ENCODE measurements around the gene ATP5ME. TPM values are rescaled to one million over a fixed set of nuclear protein-coding genes. Genes with fewer than 3 reads are reported as not detected.
"Not testable (repeated sequence)": the region's sequence is repeated elsewhere in the genome, so short reads cannot be mapped to it uniquely, and the experiment has no call there.

The ATP5ME gene
- total RNA-seq, 4 donors from 2014 or later, result 74.5 to 126 (median 103) TPM

DNA sequence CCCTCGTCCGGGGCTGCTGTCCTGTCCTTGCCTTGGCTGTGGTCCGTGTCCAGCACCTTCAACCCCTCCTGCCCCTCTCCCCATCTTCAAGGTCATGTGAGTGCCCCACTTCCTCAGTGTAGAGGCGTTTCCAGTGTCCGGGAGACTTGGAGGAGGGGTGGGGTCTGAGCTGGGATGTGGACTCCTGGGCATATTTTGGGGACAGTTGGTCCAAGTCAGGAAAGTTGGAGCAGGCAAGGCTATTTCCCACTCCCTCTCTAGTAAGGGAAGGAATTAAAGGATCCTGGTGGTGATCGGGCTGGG lies 34.5 kb upstream of the ATP5ME start:
- Histone ChIP-seq H3K27me3 (no peaks in the 10 kb centered on the region), H3K4me3 (peak overlapping the region in 1 of 4 donors; percentile 6), H3K4me1 (peaks cover 25 to 60% (median 29%) of the 10 kb centered on the region in 3 donors), H3K36me3 (peaks cover 0 to 14% (median 0%) of the 10 kb centered on the region in 3 donors), H3K27ac (no peak overlapping the region), H3K9me3 (no peaks in the 10 kb centered on the region)
- 92 to 100% methylated on average over 1 to 4 of the region's 6 CpGs for WGBS, 2 donors
- intact Hi-C loops (cut with DNase I), result no loop called here
- DNase-seq, result no peak
- TF ChIP-seq, protein P1, sequence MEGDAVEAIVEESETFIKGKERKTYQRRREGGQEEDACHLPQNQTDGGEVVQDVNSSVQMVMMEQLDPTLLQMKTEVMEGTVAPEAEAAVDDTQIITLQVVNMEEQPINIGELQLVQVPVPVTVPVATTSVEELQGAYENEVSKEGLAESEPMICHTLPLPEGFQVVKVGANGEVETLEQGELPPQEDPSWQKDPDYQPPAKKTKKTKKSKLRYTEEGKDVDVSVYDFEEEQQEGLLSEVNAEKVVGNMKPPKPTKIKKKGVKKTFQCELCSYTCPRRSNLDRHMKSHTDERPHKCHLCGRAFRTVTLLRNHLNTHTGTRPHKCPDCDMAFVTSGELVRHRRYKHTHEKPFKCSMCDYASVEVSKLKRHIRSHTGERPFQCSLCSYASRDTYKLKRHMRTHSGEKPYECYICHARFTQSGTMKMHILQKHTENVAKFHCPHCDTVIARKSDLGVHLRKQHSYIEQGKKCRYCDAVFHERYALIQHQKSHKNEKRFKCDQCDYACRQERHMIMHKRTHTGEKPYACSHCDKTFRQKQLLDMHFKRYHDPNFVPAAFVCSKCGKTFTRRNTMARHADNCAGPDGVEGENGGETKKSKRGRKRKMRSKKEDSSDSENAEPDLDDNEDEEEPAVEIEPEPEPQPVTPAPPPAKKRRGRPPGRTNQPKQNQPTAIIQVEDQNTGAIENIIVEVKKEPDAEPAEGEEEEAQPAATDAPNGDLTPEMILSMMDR (IDR thresholded peaks at IDR 0.05), result no peak
- no peak for TF ChIP-seq POLR2A (IDR thresholded peaks at IDR 0.05)

DNA sequence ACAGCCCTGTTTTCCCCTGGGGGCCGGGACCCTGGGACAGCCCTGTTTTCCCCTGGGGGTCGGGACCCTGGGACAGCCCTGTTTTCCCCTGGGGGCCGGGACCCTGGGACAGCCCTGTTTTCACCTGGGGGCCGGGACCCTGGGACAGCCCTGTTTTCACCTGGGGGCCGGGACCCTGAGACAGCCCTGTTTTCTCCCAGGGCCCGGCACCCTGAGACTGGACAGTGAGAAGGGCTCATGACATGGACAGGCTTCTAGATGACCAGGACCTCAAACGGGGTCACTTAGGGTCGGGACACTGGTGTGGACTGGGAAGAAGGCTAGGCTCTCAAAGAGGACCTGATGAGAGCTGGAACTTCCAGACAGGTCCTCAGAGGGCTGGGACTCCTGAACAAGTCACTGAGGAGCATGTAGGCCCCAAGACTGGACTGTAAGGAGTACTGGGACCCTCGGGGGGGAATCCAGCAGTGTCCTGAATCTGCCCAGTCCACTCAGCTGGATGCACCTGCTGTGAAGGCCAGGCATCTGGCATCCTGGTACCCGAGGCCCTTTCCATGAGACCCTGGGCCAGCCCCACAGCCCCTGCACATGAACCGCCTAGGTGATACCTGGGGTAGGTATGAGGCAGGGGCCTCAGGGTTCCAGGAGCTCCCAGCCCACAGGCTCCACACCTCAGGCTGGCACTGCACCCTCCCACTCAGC lies 34.0 kb upstream of the ATP5ME start:
- H3K27ac ChIP-seq, result peak overlapping the region in 1 of 4 donors; percentile 95
- peaks cover 25 to 60% (median 29%) of the 10 kb centered on the region in 3 donors for H3K4me1 ChIP-seq
- H3K27me3 ChIP-seq, result no peaks in the 10 kb centered on the region
- peaks cover 0 to 14% (median 0%) of the 10 kb centered on the region in 3 donors for H3K36me3 ChIP-seq
- peak overlapping the region in 1 of 4 donors; percentile 6 for H3K4me3 ChIP-seq
- intact Hi-C loops (cut with DNase I), result no loop called here
- no peaks in the 10 kb centered on the region for H3K9me3 ChIP-seq
- no peak for TF ChIP-seq POLR2A (IDR thresholded peaks at IDR 0.05)
- TF ChIP-seq, protein P1 (IDR thresholded peaks at IDR 0.05), result no peak
- DNase-seq, result no peak
- 90 to 100% methylated on average over 2 of the region's 11 CpGs for WGBS, 2 donors

DNA sequence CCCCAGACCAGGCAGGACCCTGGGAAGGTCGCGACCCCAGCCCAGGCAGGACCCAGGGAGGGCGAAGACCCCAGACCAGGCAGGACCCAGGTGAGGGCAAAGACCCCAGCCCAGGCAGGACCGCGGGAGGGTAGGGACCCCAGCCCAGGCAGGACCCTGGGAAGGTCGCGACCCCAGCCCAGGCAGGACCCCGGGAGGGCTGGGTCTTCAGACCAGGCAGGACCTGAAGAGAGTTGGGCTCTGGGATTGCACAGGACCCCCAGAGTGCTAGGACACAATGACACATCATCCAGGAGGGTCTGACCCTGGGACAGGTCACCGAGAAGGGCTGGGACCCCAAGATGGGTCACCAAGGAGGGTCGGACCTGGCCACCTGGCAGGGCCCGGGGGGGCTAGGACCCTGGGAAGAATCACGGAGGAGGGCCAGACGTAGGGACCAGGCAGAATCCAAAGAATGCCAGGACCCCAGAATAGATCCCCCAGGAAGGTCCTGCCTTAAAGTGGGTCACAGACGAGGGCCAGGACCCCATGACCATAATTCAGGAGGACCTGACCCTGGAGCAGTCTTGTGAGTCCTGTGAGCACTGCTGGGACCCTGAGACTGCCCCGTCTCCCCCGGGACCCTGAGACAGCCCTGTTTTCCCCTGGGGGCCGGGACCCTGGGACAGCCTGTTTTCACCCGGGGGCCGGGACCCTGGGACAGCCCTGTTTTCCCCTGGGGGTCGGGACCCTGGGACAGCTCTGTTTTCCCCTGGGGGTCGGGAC lies 32.9 kb upstream of the ATP5ME start:
- Histone ChIP-seq H3K36me3 (peaks cover 0 to 14% (median 0%) of the 10 kb centered on the region in 3 donors), H3K4me1 (peaks cover 25 to 60% (median 29%) of the 10 kb centered on the region in 3 donors), H3K27me3 (no peaks in the 10 kb centered on the region), H3K27ac (peak overlapping the region in 3 of 4 donors; percentile 88 to 95 (median 95)), H3K9me3 (no peaks in the 10 kb centered on the region), H3K4me3 (peak overlapping the region; percentile 83 to 100 (median 97))
- intact Hi-C loops (cut with DNase I), result no loop called here
- TF ChIP-seq, protein P1 (IDR thresholded peaks at IDR 0.05), result no peak
- TF ChIP-seq POLR2A (IDR thresholded peaks at IDR 0.05), result no peak
- 32 to 55% methylated on average over 9 of the region's 21 CpGs for WGBS, 2 donors
- DNase-seq, result no peak

DNA sequence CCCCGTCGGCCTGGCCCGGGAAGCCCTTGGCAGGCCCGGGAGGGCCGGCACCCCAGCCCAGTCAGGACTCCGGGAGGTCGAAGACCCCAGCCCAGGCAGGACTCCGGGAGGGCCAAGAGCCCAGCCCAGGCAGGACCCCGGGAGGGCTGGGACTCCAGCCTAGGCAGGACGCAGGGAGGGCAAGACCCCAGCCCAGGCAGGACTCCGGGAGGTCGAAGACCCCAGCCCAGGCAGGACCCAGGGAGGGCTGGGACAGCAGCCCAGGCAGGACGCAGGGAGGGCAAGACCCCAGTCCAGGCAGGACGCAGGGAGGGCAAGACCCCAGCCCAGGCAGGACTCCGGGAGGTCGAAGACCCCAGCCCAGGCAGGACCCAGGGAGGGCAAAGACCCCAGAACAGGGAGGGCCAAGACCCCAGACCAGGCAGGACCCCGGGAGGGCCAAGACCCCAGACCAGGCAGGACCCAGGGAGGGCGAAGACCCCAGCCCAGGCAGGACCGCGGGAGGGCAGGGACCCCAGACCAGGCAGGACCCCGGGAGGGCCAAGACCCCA lies 32.1 kb upstream of the ATP5ME start:
- intact Hi-C loops (cut with DNase I); H3K9me3 ChIP-seq; DNase-seq; H3K27me3 ChIP-seq: not testable (repeated sequence)
- Histone ChIP-seq H3K4me3 (peak overlapping the region; percentile 83 to 100 (median 97)), H3K4me1 (peaks cover 25 to 60% (median 29%) of the 10 kb centered on the region in 3 donors), H3K36me3 (peaks cover 0 to 14% (median 0%) of the 10 kb centered on the region in 3 donors), H3K27ac (peak overlapping the region; percentile 88 to 95 (median 94))
- WGBS, 2 donors, result 8% methylated on average over 6 of the region's 21 CpGs; no CpG with 5 or more reads in 1 of the 2 donors

DNA sequence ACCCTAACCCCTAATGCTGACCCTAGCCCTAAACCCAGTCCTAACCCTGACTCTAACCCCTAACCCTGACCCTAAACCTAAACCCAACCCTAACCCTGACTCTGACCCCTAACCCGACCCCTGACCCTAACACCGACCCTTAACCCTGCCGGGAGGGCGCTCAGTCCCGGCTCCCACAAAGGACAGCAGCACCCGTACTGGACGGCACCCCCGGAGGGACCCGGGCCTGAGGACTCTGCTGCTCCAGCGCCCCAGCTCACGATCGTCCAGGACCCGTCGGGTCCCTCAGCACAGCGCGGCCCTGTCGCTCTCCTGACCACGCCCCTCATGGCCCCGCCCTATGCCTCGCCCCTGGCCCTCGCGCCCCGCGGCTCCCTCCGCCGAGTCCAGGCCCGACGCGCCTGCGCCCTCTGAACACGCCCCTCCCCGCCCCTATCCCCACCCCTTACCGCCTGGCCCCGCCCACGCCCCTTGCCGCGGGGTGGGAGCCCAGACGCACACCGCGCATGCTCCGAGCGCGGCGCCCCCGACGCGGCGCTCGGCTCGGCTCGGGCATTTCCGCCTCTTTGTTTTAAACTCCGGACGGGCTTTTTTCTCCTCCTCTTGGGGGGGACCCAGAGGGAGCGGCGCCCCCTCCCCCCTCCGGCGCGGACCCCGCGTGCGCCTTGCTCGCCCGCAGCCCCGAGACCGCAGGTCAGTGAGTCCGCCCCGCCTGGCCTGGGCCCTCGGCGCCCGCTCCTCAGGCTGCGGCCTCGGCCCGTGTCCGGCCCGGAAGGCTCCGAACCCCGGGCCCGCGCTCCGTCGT lies 31.4 kb upstream of the ATP5ME start, which contains the start of gene PCGF3:
PCGF3 (plus strand) TSS at position 555 of the 805 bp plus-strand sequence. CDS start 27,849 bp downstream, outside the sequence.
- peak; percentile 76 for DNase-seq
- H3K4me1 ChIP-seq, result peaks cover 25 to 54% (median 29%) of the 10 kb centered on the region in 3 donors
- H3K27ac ChIP-seq, result peak within 1 kb of the TSS; percentile 88 to 95 (median 94)
- intact Hi-C loops (cut with DNase I), result no loop called here
- 2 to 13% methylated on average over 11 to 13 of the region's 82 CpGs for WGBS, 2 donors
- peak within 1 kb of the TSS; percentile 83 to 100 (median 97) for H3K4me3 ChIP-seq
- H3K27me3 ChIP-seq, result no peaks in the 10 kb centered on the region
- H3K36me3 ChIP-seq, result peaks cover 0 to 7% (median 0%) of the 10 kb centered on the region in 3 donors
- no peaks in the 10 kb centered on the region for H3K9me3 ChIP-seq
- TF ChIP-seq POLR2A (IDR thresholded peaks at IDR 0.05), result peak in 2 of 4 donors; percentile 31 to 63
- TF ChIP-seq, protein P1 (IDR thresholded peaks at IDR 0.05), result no peak

Data from esophagus squamous epithelium (tissue), 5 donors.